ENCODE results near the gene PTPRC.

DNA sequence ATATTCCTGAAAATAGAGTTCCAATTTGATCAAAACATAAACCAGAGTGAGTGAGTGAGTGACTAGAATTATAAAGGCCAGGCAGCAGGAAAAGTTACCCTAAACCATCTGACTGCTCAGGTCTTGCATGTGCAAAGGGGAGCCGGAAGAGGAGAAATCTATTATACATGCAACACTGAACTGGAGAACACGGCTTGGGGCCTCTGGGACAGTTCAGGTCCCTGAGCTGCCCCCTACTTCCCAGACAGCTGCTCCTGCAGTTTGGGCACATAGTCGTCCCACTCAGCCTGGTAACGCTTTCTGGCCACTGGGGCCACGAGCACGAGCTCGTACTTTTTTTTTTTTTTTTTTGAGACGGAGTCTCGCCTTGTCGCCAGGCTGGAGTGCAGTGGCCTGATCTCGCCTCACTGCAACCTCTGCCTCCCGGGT, 40.1 kb downstream of the PTPRC start:
- TF ChIP-seq, protein P1, sequence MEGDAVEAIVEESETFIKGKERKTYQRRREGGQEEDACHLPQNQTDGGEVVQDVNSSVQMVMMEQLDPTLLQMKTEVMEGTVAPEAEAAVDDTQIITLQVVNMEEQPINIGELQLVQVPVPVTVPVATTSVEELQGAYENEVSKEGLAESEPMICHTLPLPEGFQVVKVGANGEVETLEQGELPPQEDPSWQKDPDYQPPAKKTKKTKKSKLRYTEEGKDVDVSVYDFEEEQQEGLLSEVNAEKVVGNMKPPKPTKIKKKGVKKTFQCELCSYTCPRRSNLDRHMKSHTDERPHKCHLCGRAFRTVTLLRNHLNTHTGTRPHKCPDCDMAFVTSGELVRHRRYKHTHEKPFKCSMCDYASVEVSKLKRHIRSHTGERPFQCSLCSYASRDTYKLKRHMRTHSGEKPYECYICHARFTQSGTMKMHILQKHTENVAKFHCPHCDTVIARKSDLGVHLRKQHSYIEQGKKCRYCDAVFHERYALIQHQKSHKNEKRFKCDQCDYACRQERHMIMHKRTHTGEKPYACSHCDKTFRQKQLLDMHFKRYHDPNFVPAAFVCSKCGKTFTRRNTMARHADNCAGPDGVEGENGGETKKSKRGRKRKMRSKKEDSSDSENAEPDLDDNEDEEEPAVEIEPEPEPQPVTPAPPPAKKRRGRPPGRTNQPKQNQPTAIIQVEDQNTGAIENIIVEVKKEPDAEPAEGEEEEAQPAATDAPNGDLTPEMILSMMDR (optimal IDR thresholded peaks at IDR 0.05 in 1 of 3, IDR thresholded peaks at IDR 0.05 in 1 of 3, conservative IDR thresholded peaks at IDR 0.05 in 1 of 3; ENCODE audit: extremely low read depth in 1 of 3, insufficient read depth in 2 of 3, low read length in 3 of 3), result no peak
- no peak for TF ChIP-seq EZH2 (IDR thresholded peaks at IDR 0.05; ENCODE audit: low read length)

All from keratinocyte (primary cell).